Body of pancreas (tissue), 4 donors: ENCODE data around the gene TMEM183A. TPM values are rescaled to one million over a fixed set of nuclear protein-coding genes. Genes with fewer than 3 reads are reported as not detected.

ENCODE experiments used
- ATAC-seq: fragments of 150-250 bp; one replicate; pipeline ENCODE4 v1.9.1; 2016
- DNase-seq, 4 donors: peaks; one replicate each; pipeline ENCODE4 v3.0.0-alpha.2; 2019
- H3K27ac ChIP-seq, 4 donors: fragments of 200-600 bp; sonication (generic); 1 replicate in 3 of 4; 2 replicates in 1 of 4; pipeline versions ENCODE4 v1.5.1 to v1.6.1; 2016 to 2019; ENCODE audit warnings: mild to moderate bottlenecking in 1 of 4, mixed read lengths in 1 of 4, moderate library complexity in 1 of 4
- H3K27me3 ChIP-seq, 2 donors: fragments of 200-600 bp; sonication (generic); one replicate each; pipeline ENCODE4 v1.6.0; 2016; ENCODE audit warnings: mild to moderate bottlenecking in 1 of 2
- H3K36me3 ChIP-seq, 2 donors: fragments of 200-600 bp; sonication (generic); replicated peaks in 1 of 2; 2 replicates each; pipeline ENCODE4 v1.5.1; 2016; ENCODE audit warnings: low read depth in 2 of 2; ENCODE audit not compliant: insufficient read depth in 1 of 2
- H3K4me1 ChIP-seq: fragments of 200-600 bp; sonication (generic); one replicate; pipeline ENCODE4 v1.6.0; 2016
- H3K4me3 ChIP-seq, 2 donors: fragments of 200-600 bp; sonication (generic); 1 replicate in 1 of 2; 2 replicates in 1 of 2; pipeline ENCODE4 v1.5.1; 2016 to 2019
- H3K9me3 ChIP-seq, 3 donors: fragments of 200-600 bp; sonication (generic); 1 replicate in 2 of 3; 2 replicates in 1 of 3; pipeline ENCODE4 v1.5.1; 2016
- CTCF ChIP-seq, 7 experiments: fragments of 450-650 bp in 4 of 7; fragments of 200-600 bp in 3 of 7; sonication (generic) in 3 of 7; IDR thresholded peaks; one replicate each; pipeline ENCODE4 v1.5.1; 2016 to 2019; ENCODE audit warnings: antibody characterized with exemption in 7 of 7
- POLR2A ChIP-seq, 3 donors: fragments of 450-650 bp; IDR thresholded peaks; one replicate each; pipeline ENCODE4 v1.6.1; 2016; ENCODE audit warnings: antibody characterized with exemption in 3 of 3, mild to moderate bottlenecking in 2 of 3
- WGBS, 2 donors: methylation state at CpG; one replicate each; pipeline ENCODE4 v1.1.5; 2017; 5-methylcytosine and 5-hydroxymethylcytosine counted together
- intact Hi-C: fragments of 100-400 bp; cut with DNase I; formaldehyde crosslinking; loops from one replicate; pipeline ENCODE4 v1.15.1; 2023
- total RNA-seq, 2 donors: library from RNA; depleted of rRNA; stranded (reverse); fragments of >200 nt; gene quantifications; one replicate each; pipeline ENCODE4 v1.1.0, GENCODE V29; 2016

The TMEM183A gene
- total RNA-seq, 2 donors from 2014 or later = 47.7 to 86.7 TPM

DNA sequence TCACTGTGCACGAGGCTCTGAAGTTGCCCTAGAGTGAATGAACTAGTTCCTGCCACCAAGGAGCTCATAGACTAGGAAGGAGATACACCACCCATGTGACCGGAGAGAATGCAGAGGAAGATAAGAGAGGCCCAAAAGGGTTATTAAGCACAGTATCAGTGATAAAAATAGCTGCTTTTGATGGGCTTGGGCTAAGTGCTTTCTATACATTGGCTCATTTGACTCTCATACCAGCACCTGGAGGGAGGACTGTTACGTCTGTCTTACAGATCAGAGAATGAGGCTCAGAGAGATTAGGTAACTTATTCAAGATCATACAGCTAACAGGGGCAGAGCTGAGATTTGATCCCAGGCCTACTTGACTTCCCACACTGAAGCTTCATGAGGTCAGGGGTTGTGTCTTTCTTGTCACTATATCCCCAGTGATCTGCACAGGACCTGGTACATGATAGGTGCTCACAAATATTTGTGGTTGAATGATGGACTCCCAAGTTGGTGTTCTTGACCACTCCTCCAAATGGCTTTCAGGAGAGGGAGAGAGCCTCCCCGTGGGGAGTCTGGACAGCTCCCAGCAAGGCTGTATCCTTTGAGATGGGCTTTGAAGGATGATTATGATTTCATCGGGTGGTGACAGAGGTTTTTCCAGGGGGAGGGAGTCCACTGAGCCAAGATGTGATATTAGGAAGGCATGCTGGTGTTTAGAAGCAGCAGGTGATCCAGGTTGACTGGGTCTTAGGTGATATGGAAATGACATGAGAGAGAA is 33.5 kb downstream of the TMEM183A start:
- Histone ChIP-seq H3K4me3 (no peak overlapping the region), H3K36me3 (no peaks in the 10 kb centered on the region), H3K9me3 (no peaks in the 10 kb centered on the region), H3K4me1 (no peaks in the 10 kb centered on the region), H3K27me3 (no peaks in the 10 kb centered on the region), H3K27ac (no peak overlapping the region)
- ATAC-seq (no peak), DNase-seq (no peak)
- intact Hi-C loops = loop anchor here (5.0 to 10.0 kb wide), 2 partner anchors 132 to 174 kb away; no protein-coding TSS in a partner anchor
- TF ChIP-seq POLR2A (IDR thresholded peaks at IDR 0.05) = no peak
- WGBS, 2 donors = 34 to 36% methylated on average over 5 of the region's 5 CpGs

- TF ChIP-seq CTCF (IDR thresholded peaks at IDR 0.05) = no peak
- no peak for TF ChIP-seq POLR2A (IDR thresholded peaks at IDR 0.05)
- ATAC-seq = no peak
- intact Hi-C loops = loop anchor here (5.0 to 10.0 kb wide), 2 partner anchors 131 to 173 kb away; no protein-coding TSS in a partner anchor
Observed at GRCh38 chr1:203041351-203041932, 34.3 kb downstream of the TMEM183A start.

GRCh38 chr1:203043830-203044545 is 36.8 kb downstream of the TMEM183A start:
- no peak for TF ChIP-seq CTCF (IDR thresholded peaks at IDR 0.05)
- no peak for TF ChIP-seq POLR2A (IDR thresholded peaks at IDR 0.05)
- no peak overlapping the region for H3K4me3 ChIP-seq
- H3K36me3 ChIP-seq = no peaks in the 10 kb centered on the region
- H3K27me3 ChIP-seq = no peaks in the 10 kb centered on the region
- no peak for ATAC-seq
- no peak overlapping the region for H3K27ac ChIP-seq
- no peaks in the 10 kb centered on the region for H3K9me3 ChIP-seq
- WGBS, 2 donors = 86 to 87% methylated on average over 14 of the region's 14 CpGs
- DNase-seq = no peak
- H3K4me1 ChIP-seq = no peaks in the 10 kb centered on the region
- intact Hi-C loops = loop anchor here (5.0 to 10.0 kb wide), 2 partner anchors 128 to 171 kb away; no protein-coding TSS in a partner anchor

More at GRCh38 chr1:203041351-203041932, 34.3 kb downstream of the TMEM183A start:
- no peaks in the 10 kb centered on the region for H3K36me3 ChIP-seq
- DNase-seq = no peak
- no peak overlapping the region for H3K27ac ChIP-seq
- no peak overlapping the region for H3K4me3 ChIP-seq
- H3K9me3 ChIP-seq = no peaks in the 10 kb centered on the region
- WGBS, 2 donors = 48 to 61% methylated on average over 3 of the region's 3 CpGs
- H3K27me3 ChIP-seq = no peaks in the 10 kb centered on the region
- no peaks in the 10 kb centered on the region for H3K4me1 ChIP-seq

DNA sequence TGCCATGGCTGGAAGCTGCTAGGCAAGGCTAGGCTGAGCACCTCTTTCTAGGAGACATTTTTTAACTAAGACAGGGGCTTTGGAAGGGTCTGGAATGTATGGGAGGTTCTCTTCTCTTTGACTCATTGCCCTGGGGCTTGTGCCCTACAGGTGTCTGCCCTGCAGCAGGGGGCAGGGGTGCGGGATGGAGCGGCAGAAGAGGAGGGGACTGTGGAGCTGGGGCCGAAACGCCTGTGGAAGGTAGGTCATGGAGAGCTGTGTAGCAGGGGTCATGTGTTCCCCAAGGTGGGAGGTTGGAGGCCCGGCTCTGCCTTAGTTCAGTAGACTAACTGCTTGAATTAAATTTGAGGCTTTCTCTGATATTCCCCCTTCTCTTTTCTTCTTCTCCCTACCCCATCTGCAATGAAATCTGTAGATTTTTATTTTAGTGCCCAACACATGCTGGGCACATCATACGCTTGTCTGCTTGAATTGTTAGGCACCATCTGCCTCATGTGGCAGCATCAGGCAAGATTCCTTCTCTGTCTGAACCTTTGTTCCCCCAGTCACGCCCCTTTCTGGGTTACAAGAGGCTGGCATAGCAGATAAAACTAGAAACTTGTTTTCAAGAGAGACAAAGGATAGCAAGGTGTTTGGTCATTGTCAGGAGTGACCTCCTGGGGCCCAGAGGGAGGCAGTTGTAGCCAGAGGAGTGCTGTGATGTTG is 37.5 kb downstream of the TMEM183A start:
- no peak overlapping the region for H3K4me3 ChIP-seq
- no peak for DNase-seq
- H3K9me3 ChIP-seq = no peaks in the 10 kb centered on the region
- H3K4me1 ChIP-seq = no peaks in the 10 kb centered on the region
- no peaks in the 10 kb centered on the region for H3K27me3 ChIP-seq
- WGBS, 2 donors = 76 to 80% methylated on average over 7 of the region's 7 CpGs
- ATAC-seq = no peak
- no peak for TF ChIP-seq CTCF (IDR thresholded peaks at IDR 0.05)
- no peak for TF ChIP-seq POLR2A (IDR thresholded peaks at IDR 0.05)
- H3K27ac ChIP-seq = no peak overlapping the region
- intact Hi-C loops = loop anchor here (5.0 to 10.0 kb wide), 2 partner anchors 128 to 170 kb away; no protein-coding TSS in a partner anchor
- no peaks in the 10 kb centered on the region for H3K36me3 ChIP-seq
